HCT116 (cell line): ENCODE data around the gene IRS1. TPM values are rescaled to one million over a fixed set of nuclear protein-coding genes. Genes with fewer than 3 reads are reported as not detected.

Experiments
- ATAC-seq: fragments of 200-7000 bp; cut with Tn5 transposase; 2 replicates; pipeline ENCODE4 v1.9.1; 2020; ENCODE audit warnings: mild to moderate bottlenecking, moderate library complexity
- BruUV-seq: library from RNA; stranded (reverse); fragments of 400-500 nt; replicated peaks from 2 replicates; lab custom pipeline; 2021; lab: Mats Ljungman, UMichigan
- CTCF ChIA-PET: fragments of 300-600 bp; sonication (Branson Sonifier 250); formaldehyde crosslinking; loops from one replicate; lab custom pipeline; 2021; ENCODE audit warnings: antibody characterized with exemption; lab: Charles Lee
- POLR2A ChIA-PET: fragments of 300-600, 350-600 bp; sonication (Branson Sonifier 250); formaldehyde crosslinking; loops from one replicate; lab custom pipeline; 2021; ENCODE audit warnings: antibody characterized with exemption; lab: Charles Lee
- RAD21 ChIA-PET, 2 experiments: fragments of 300-600 bp; sonication (Branson Sonifier 250); formaldehyde crosslinking; loops; one replicate each; lab custom pipeline; 2023; ENCODE audit warnings: low total read pairs in 2 of 2; ENCODE audit not compliant: uncharacterized antibody in 2 of 2, unreplicated experiment in 2 of 2, low non-redundant PET in 1 of 2; lab: Charles Lee
- DNase-seq: peaks from one replicate; pipeline ENCODE4 v3.0.0-alpha.2; 2010; ENCODE audit warnings: low read depth, low spot score
- H2AFZ ChIP-seq: fragments of 200-600 bp; shearing (Covaris generic), sonication (generic); 2 replicates; pipeline ENCODE4 v1.6.1; 2017; ENCODE audit warnings: low read depth, mixed run types, mixed read lengths, antibody characterized with exemption, low read length; ENCODE audit not compliant: poor library complexity, severe bottlenecking
- H3K27ac ChIP-seq: 2 replicates; pipeline ENCODE4 v1.5.1; 2012; ENCODE audit warnings: low read depth, low read length
- H3K27me3 ChIP-seq: fragments of 200-600 bp; sonication (generic); 2 replicates; pipeline ENCODE4 v1.6.1; 2016; ENCODE audit warnings: mixed run types, low read length, mixed read lengths; ENCODE audit not compliant: insufficient read depth
- H3K36me3 ChIP-seq, 2 experiments: fragments of 200-500 bp in 1 of 2; fragments of 200-600 bp in 1 of 2; sonication (Bioruptor generic) in 1 of 2; sonication (generic) in 1 of 2; 2 replicates each; pipeline versions ENCODE4 v1.5.1 to v1.6.1; 2014 to 2016; ENCODE audit warnings: low read length in 2 of 2, inconsistent platforms in 1 of 2, mixed read lengths in 1 of 2, mixed run types in 1 of 2; ENCODE audit not compliant: insufficient read depth in 2 of 2, control insufficient read depth in 1 of 2
- H3K4me1 ChIP-seq, 2 experiments: fragments of 200-600 bp in 1 of 2; sonication (generic) in 1 of 2; 2 replicates each; pipeline versions ENCODE4 v1.5.1 to v1.6.1; 2012 to 2017; ENCODE audit warnings: low read length in 2 of 2, inconsistent platforms in 1 of 2, mild to moderate bottlenecking in 1 of 2, mixed read lengths in 1 of 2, mixed run types in 1 of 2, moderate library complexity in 1 of 2; ENCODE audit not compliant: insufficient read depth in 2 of 2, control insufficient read depth in 1 of 2
- H3K4me2 ChIP-seq: fragments of 200-600 bp; sonication (generic); 2 replicates; pipeline ENCODE4 v1.6.1; 2017; ENCODE audit warnings: mixed run types, low read length, mixed read lengths
- H3K4me3 ChIP-seq, 2 experiments: fragments of 200-600 bp in 1 of 2; sonication (generic) in 1 of 2; replicated peaks in 1 of 2; 2 replicates each; pipeline ENCODE4 v1.5.1; 2011 to 2016; ENCODE audit warnings: low read length in 2 of 2, control low read depth in 1 of 2, low read depth in 1 of 2, mild to moderate bottlenecking in 1 of 2, mixed read lengths in 1 of 2, mixed run types in 1 of 2
- H3K79me2 ChIP-seq: fragments of 200-600 bp; sonication (generic); 2 replicates; pipeline ENCODE4 v1.6.1; 2017; ENCODE audit warnings: mild to moderate bottlenecking, mixed run types, low read length, moderate library complexity, mixed read lengths; ENCODE audit not compliant: insufficient read depth
- H3K9ac ChIP-seq: fragments of 200-600 bp; sonication (generic); 2 replicates; pipeline ENCODE4 v1.6.1; 2016; ENCODE audit warnings: low read length, mixed read lengths
- H3K9me2 ChIP-seq: fragments of 200-600 bp; sonication (generic), shearing (Covaris generic); 2 replicates; pipeline ENCODE4 v1.6.1; 2017; ENCODE audit warnings: mixed run types, mild to moderate bottlenecking, moderate library complexity; ENCODE audit not compliant: insufficient read depth
- H3K9me3 ChIP-seq, 2 experiments: fragments of 200-500 bp in 1 of 2; fragments of 200-600 bp in 1 of 2; sonication (Bioruptor generic) in 1 of 2; sonication (generic) in 1 of 2; 2 replicates each; pipeline ENCODE4 v1.6.1; 2014 to 2017; ENCODE audit warnings: low read length in 2 of 2, mixed read lengths in 2 of 2, inconsistent platforms in 1 of 2, low read depth in 1 of 2, mild to moderate bottlenecking in 1 of 2, mixed run types in 1 of 2, moderate library complexity in 1 of 2; ENCODE audit not compliant: control insufficient read depth in 1 of 2, insufficient read depth in 1 of 2
- H4K20me1 ChIP-seq: fragments of 200-600 bp; sonication (generic), shearing (Covaris generic); 2 replicates; pipeline ENCODE4 v1.6.1; 2017; ENCODE audit warnings: mixed run types, mild to moderate bottlenecking, moderate library complexity; ENCODE audit not compliant: insufficient read depth
- CEBPB ChIP-seq: IDR thresholded peaks from 2 replicates; pipeline ENCODE4 v1.6.1; 2012; ENCODE audit warnings: low read depth
- POLR2A ChIP-seq: IDR thresholded peaks from 2 replicates; pipeline ENCODE4 v1.7.0; 2011; ENCODE audit warnings: borderline replicate concordance; ENCODE audit not compliant: insufficient read depth, insufficient read length; ENCODE audit errors: extremely low read depth
- SRF ChIP-seq: IDR thresholded peaks from 2 replicates; pipeline ENCODE4 v1.6.1; 2012; ENCODE audit warnings: low read depth
- intact Hi-C: fragments of 100-400 bp; cut with micrococcal nuclease; formaldehyde crosslinking; loops from 2 replicates; pipeline ENCODE4 v1.10.0; 2022
- total RNA-seq: library from RNA; stranded (reverse); gene quantifications from one replicate; pipeline ENCODE4 v1.2.1, GENCODE V29; 2021; ENCODE audit not compliant: unreplicated experiment

IRS1 gene
- total RNA-seq, 1 experiment from 2014 or later = 88.8 TPM

- ChIA-PET POLR2A (interaction anchor here (1.5 to 2.1 kb wide), 2 partner anchors 149 to 190 kb away, joined by 8 to 10 read pairs; no protein-coding TSS in a partner anchor), CTCF (interaction anchor here (0.9 to 3.5 kb wide), 6 partner anchors 149 to 1130 kb away, joined by 3 to 12 read pairs (median 6); no protein-coding TSS in a partner anchor), RAD21 (interaction anchor here (1.4 to 2.1 kb wide), 2 partner anchors 147 to 151 kb away, joined by 3 to 8 read pairs; no protein-coding TSS in a partner anchor)
- Histone ChIP-seq H3K9ac (peak overlapping the region; percentile 87; the same call in 1 of the 2 replicates), H3K9me2 (no peaks in the 10 kb centered on the region), H3K27me3 (no peaks in the 10 kb centered on the region), H4K20me1 (no peaks in the 10 kb centered on the region), H3K4me3 (no peak overlapping the region), H3K79me2 (peaks cover 42% of the 10 kb centered on the region), H3K27ac (peak overlapping the region; percentile 88), H3K36me3 (peaks cover 0 to 27% of the 10 kb centered on the region in 2 experiments; a peak in 1 of 4 replicates), H3K4me2 (peak overlapping the region; percentile 95; the same call in 1 of the 2 replicates), H2AFZ (no peak overlapping the region), H3K4me1 (peaks cover 31 to 74% of the 10 kb centered on the region in 2 experiments; a peak in 3 of 4 replicates), H3K9me3 (peaks cover 0 to 22% of the 10 kb centered on the region in 2 experiments; a peak in 1 of 4 replicates)
- BruUV-seq = no TSS peak
- no peak for TF ChIP-seq SRF
- peak; percentile 6 for TF ChIP-seq POLR2A
- TF ChIP-seq CEBPB = no peak
- ATAC-seq (no peak), DNase-seq (no peak)
- intact Hi-C loops = loop anchor here (2.0 to 10.0 kb wide), 5 partner anchors 150 to 914 kb away; no protein-coding TSS in a partner anchor
Observed at GRCh38 chr2:226800941-226801784, 1.5 kb upstream of the IRS1 start.
